HL-60/S4 (cell line): ENCODE results near the gene SHLD1.

Source experiments
- in situ Hi-C: fragments of 300-500 bp; cut with MboI; formaldehyde crosslinking; loops from 2 replicates; pipeline ENCODE4 v1.14.3; 2022; ENCODE audit warnings: low sequenced_read_pairs

Gene SHLD1

GRCh38 chr20:5886788-5887187 is 136.6 kb downstream of the SHLD1 start:
- in situ Hi-C loops: no loop called here

- in situ Hi-C loops: no loop called here
Observed at GRCh38 chr20:5887386-5887785, 137.2 kb downstream of the SHLD1 start.

GRCh38 chr20:5888041-5888440 is 137.8 kb downstream of the SHLD1 start:
- in situ Hi-C loops: no loop called here

GRCh38 chr20:5890773-5891441 is 140.7 kb downstream of the SHLD1 start:
- in situ Hi-C loops: no loop called here

- in situ Hi-C loops: no loop called here
Observed at GRCh38 chr20:5893052-5893451, 142.9 kb downstream of the SHLD1 start.

GRCh38 chr20:5893621-5894020 is 143.4 kb downstream of the SHLD1 start:
- in situ Hi-C loops: no loop called here

- in situ Hi-C loops: no loop called here
Observed at GRCh38 chr20:5895626-5896025, 145.4 kb downstream of the SHLD1 start.

GRCh38 chr20:5899444-5899843 is 149.2 kb downstream of the SHLD1 start:
- in situ Hi-C loops: no loop called here

- in situ Hi-C loops: no loop called here
Observed at GRCh38 chr20:5900908-5901307, 150.7 kb downstream of the SHLD1 start.

- in situ Hi-C loops: no loop called here
Observed at GRCh38 chr20:5908981-5909380, 158.8 kb downstream of the SHLD1 start.

- in situ Hi-C loops: no loop called here
Observed at GRCh38 chr20:5910186-5910585, 160.0 kb downstream of the SHLD1 start.

- in situ Hi-C loops: no loop called here
Observed at GRCh38 chr20:5913166-5913565, 163.0 kb downstream of the SHLD1 start.
